Measurements from ENCODE around the gene NAB2. TPM values are rescaled to one million over a fixed set of nuclear protein-coding genes. Genes with fewer than 3 reads are reported as not detected.
"Not testable (repeated sequence)": the region's sequence is repeated elsewhere in the genome, so short reads cannot be mapped to it uniquely, and the experiment has no call there.

The NAB2 gene
- total RNA-seq, 2 experiments from 2014 or later = 18.4 to 19.1 TPM

- CTCF ChIA-PET = interaction anchor here (0.6 to 15.2 kb wide), 8 partner anchors 9 to 387 kb away, joined by 3 to 292 read pairs (median 6); partner anchors contain the start of genes LRP1, NAB2 and STAT6
- H3K27me3 Mint-ChIP-seq (ENCODE audit: low read depth); H3K27ac Mint-ChIP-seq; H3K9me3 Mint-ChIP-seq; H3K4me3 Mint-ChIP-seq; DNase-seq: not testable (repeated sequence)
- Mint-ChIP-seq H3K36me3 (ENCODE audit: low read depth) (peaks cover 57% of the 10 kb centered on the region), H3K4me1 (ENCODE audit: low read depth) (peaks cover 54% of the 10 kb centered on the region)
- intact Hi-C loops (cut with micrococcal nuclease) = loop anchor here (10.0 kb wide), 1 partner anchor 739 kb away; the partner anchor contains the start of genes IL23A and PAN2
Observed at GRCh38 chr12:57073566-57074450, 15.1 kb upstream of the NAB2 start.

- H3K9me3 Mint-ChIP-seq = no peaks in the 10 kb centered on the region
- peaks cover 37% of the 10 kb centered on the region for H3K4me1 Mint-ChIP-seq (ENCODE audit: low read depth)
- H3K36me3 Mint-ChIP-seq (ENCODE audit: low read depth) = peaks cover 27% of the 10 kb centered on the region
- no peaks in the 10 kb centered on the region for H3K27me3 Mint-ChIP-seq (ENCODE audit: low read depth)
- H3K27ac Mint-ChIP-seq = peak within 1 kb of the TSS; percentile 98
- CTCF ChIA-PET = interaction anchor here (0.9 to 15.2 kb wide), 12 partner anchors 10 to 103 kb away, joined by 3 to 292 read pairs (median 4); partner anchors contain the start of genes NAB2 and STAT6
- intact Hi-C loops (cut with micrococcal nuclease) = loop anchor here (1.0 to 10.0 kb wide), 9 partner anchors 9 to 744 kb away; partner anchors contain the start of genes DDIT3, IL23A, NACA and PAN2
- H3K4me3 Mint-ChIP-seq = peak within 1 kb of the TSS; percentile 99
- DNase-seq = peak; percentile 98
Observed at GRCh38 chr12:57078519-57079404, 10.2 kb upstream of the NAB2 start, which contains the start of gene NEMP1. NEMP1 (minus strand) TSS chr12:57078791; CDS start chr12:57078745, 46 bp downstream.

- CTCF ChIA-PET = interaction anchor here (0.6 to 15.2 kb wide), 12 partner anchors 9 to 102 kb away, joined by 3 to 292 read pairs (median 4); partner anchors contain the start of genes NAB2 and STAT6
Observed at GRCh38 chr12:57079821-57080220, 9.1 kb upstream of the NAB2 start.

DNA sequence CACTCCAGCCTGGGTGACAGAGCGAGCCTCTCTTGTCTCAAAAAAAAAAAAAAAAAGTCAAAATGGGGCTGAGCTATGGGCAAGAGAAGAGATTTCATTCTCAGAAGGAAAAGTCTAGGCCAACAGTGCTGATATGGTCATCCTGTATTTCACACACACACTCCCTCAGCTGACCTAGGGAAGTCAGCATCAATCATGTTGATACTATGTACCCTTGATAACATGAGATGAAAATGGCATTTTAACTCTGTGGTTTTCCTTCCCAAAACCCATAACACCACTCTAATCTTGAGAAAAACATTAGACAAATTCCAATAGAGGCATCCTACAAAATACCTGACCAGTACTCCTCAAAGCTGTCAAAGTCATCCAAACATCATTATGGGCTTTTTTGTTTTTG lies 8.1 kb upstream of the NAB2 start:
- DNase-seq = no peak
- peaks cover 20% of the 10 kb centered on the region for H3K36me3 Mint-ChIP-seq (ENCODE audit: low read depth)
- H3K4me1 Mint-ChIP-seq (ENCODE audit: low read depth) = peaks cover 41% of the 10 kb centered on the region
- no peak overlapping the region for H3K4me3 Mint-ChIP-seq
- H3K9me3 Mint-ChIP-seq = no peaks in the 10 kb centered on the region
- no peaks in the 10 kb centered on the region for H3K27me3 Mint-ChIP-seq (ENCODE audit: low read depth)
- H3K27ac Mint-ChIP-seq = no peak overlapping the region
- CTCF ChIA-PET = interaction anchor here (0.7 to 15.2 kb wide), 3 partner anchors 10 to 79 kb away, joined by 3 to 292 read pairs (median 10); partner anchors contain the start of gene NAB2
- intact Hi-C loops (cut with micrococcal nuclease) = no loop called here

More at GRCh38 chr12:57079821-57080220, 9.1 kb upstream of the NAB2 start:
- DNase-seq = no peak
- Mint-ChIP-seq H3K4me1 (ENCODE audit: low read depth) (peaks cover 31% of the 10 kb centered on the region), H3K27ac (peak overlapping the region; percentile 98), H3K4me3 (peak overlapping the region; percentile 3), H3K27me3 (ENCODE audit: low read depth) (no peaks in the 10 kb centered on the region), H3K36me3 (ENCODE audit: low read depth) (peaks cover 21% of the 10 kb centered on the region), H3K9me3 (no peaks in the 10 kb centered on the region)
- intact Hi-C loops (cut with micrococcal nuclease) = loop anchor here (1.0 to 10.0 kb wide), 5 partner anchors 353 to 745 kb away; partner anchors contain the start of genes DDIT3, IL23A, NACA and PAN2

- Mint-ChIP-seq H3K27me3 (ENCODE audit: low read depth) (no peaks in the 10 kb centered on the region), H3K4me1 (ENCODE audit: low read depth) (peaks cover 35% of the 10 kb centered on the region), H3K36me3 (ENCODE audit: low read depth) (peaks cover 11% of the 10 kb centered on the region), H3K4me3 (peak overlapping the region; percentile 91), H3K9me3 (no peaks in the 10 kb centered on the region), H3K27ac (peak overlapping the region; percentile 99)
- DNase-seq = peak; percentile 67
- intact Hi-C loops (cut with micrococcal nuclease) = loop anchor here (2.0 to 5.0 kb wide), 4 partner anchors 334 to 449 kb away; partner anchors contain the start of genes ARHGAP9, DDIT3 and PRIM1
- CTCF ChIA-PET = no interaction called here
Observed at GRCh38 chr12:57085999-57086492, 2.9 kb upstream of the NAB2 start.

GRCh38 chr12:57086493-57087009 lies 2.4 kb upstream of the NAB2 start:
- no peaks in the 10 kb centered on the region for H3K27me3 Mint-ChIP-seq (ENCODE audit: low read depth)
- CTCF ChIA-PET = interaction anchor here (0.6 to 16.9 kb wide), 3 partner anchors 11 to 77 kb away, joined by 3 to 292 read pairs (median 3); partner anchors contain the start of gene NEMP1
- H3K9me3 Mint-ChIP-seq = no peaks in the 10 kb centered on the region
- peak overlapping the region; percentile 91 for H3K4me3 Mint-ChIP-seq
- H3K36me3 Mint-ChIP-seq (ENCODE audit: low read depth) = peaks cover 15% of the 10 kb centered on the region
- H3K4me1 Mint-ChIP-seq (ENCODE audit: low read depth) = peaks cover 40% of the 10 kb centered on the region
- peak; percentile 52 for DNase-seq
- peak overlapping the region; percentile 99 for H3K27ac Mint-ChIP-seq
- intact Hi-C loops (cut with micrococcal nuclease) = loop anchor here (1.0 to 5.0 kb wide), 6 partner anchors 334 to 449 kb away; partner anchors contain the start of genes ARHGAP9, DDIT3, PRIM1 and PTGES3

GRCh38 chr12:57087010-57087690 lies 1.8 kb upstream of the NAB2 start:
- Mint-ChIP-seq H3K27ac (peak overlapping the region; percentile 99), H3K36me3 (ENCODE audit: low read depth) (peaks cover 20% of the 10 kb centered on the region), H3K4me1 (ENCODE audit: low read depth) (peaks cover 46% of the 10 kb centered on the region), H3K27me3 (ENCODE audit: low read depth) (no peaks in the 10 kb centered on the region), H3K9me3 (no peaks in the 10 kb centered on the region), H3K4me3 (peak overlapping the region; percentile 91)
- intact Hi-C loops (cut with micrococcal nuclease) = loop anchor here (1.0 to 5.0 kb wide), 6 partner anchors 335 to 450 kb away; partner anchors contain the start of genes ARHGAP9, DDIT3, PRIM1 and PTGES3
- CTCF ChIA-PET = interaction anchor here (0.6 to 16.9 kb wide), 4 partner anchors 12 to 78 kb away, joined by 3 to 292 read pairs (median 33); partner anchors contain the start of genes NEMP1 and STAT6
- peak; percentile 94 for DNase-seq

DNA sequence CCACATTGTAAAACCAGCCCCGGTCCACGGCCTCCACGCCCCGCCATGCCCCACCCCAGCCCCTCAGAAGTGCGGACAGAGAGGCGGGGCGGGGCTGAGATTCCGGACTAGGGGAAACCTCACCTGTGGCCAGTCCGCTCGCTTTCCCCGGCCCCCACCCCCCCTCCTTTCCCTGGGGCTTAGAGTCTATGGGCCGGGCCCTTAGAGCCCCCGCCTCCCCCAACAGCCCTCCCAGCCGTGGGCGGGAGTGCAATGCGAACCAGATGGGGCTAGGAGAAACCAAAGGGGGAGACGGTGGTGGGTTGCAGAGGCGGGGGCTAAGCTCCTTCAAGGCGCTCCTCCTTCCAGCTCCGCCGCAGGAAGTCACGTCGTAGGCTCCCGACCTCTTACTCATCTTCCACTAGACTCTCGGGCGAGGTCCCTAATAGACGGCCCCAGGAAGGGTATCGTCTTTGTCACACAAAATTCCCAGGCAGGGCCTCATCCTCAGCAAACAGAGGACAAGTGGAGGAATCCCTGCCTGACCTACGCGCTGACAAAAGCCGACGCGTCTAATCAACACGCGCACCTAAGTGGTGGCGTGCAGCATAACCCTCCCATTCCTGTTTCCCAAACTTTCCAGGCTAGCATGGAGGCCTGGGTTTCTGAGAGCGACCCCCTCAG lies 1.1 kb upstream of the NAB2 start:
- Mint-ChIP-seq H3K4me1 (ENCODE audit: low read depth) (peaks cover 52% of the 10 kb centered on the region), H3K9me3 (no peaks in the 10 kb centered on the region), H3K27ac (peak overlapping the region; percentile 99), H3K4me3 (peak overlapping the region; percentile 91), H3K27me3 (ENCODE audit: low read depth) (no peaks in the 10 kb centered on the region), H3K36me3 (ENCODE audit: low read depth) (peaks cover 25% of the 10 kb centered on the region)
- intact Hi-C loops (cut with micrococcal nuclease) = loop anchor here (1.0 to 5.0 kb wide), 11 partner anchors 10 to 451 kb away; partner anchors contain the start of genes ARHGAP9, DDIT3, NEMP1 and PRIM1
- DNase-seq = peak; percentile 79
- CTCF ChIA-PET = interaction anchor here (1.3 to 16.9 kb wide), 3 partner anchors 13 to 28 kb away, joined by 3 to 292 read pairs (median 63); partner anchors contain the start of genes NEMP1 and STAT6

- H3K36me3 Mint-ChIP-seq (ENCODE audit: low read depth) = peaks cover 36% of the 10 kb centered on the region
- intact Hi-C loops (cut with micrococcal nuclease) = loop anchor here (5.0 kb wide), 3 partner anchors 337 to 452 kb away; partner anchors contain the start of genes ARHGAP9 and PRIM1
- peak overlapping the region; percentile 88 for H3K4me3 Mint-ChIP-seq
- CTCF ChIA-PET = interaction anchor here (0.7 to 16.9 kb wide), 5 partner anchors 14 to 340 kb away, joined by 3 to 292 read pairs (median 5); partner anchors contain the start of genes NEMP1 and STAT6
- H3K4me1 Mint-ChIP-seq (ENCODE audit: low read depth) = peaks cover 65% of the 10 kb centered on the region
- H3K9me3 Mint-ChIP-seq = no peaks in the 10 kb centered on the region
- peak; percentile 52 for DNase-seq
- H3K27ac Mint-ChIP-seq = peak overlapping the region; percentile 81
- no peaks in the 10 kb centered on the region for H3K27me3 Mint-ChIP-seq (ENCODE audit: low read depth)
Observed at GRCh38 chr12:57089271-57090245, 644 bp downstream of the NAB2 start.

All from activated naive CD4-positive, alpha-beta T cell treated with anti-CD3 and anti-CD28 coated beads for 36 hours (primary cell).